Kidney (tissue), 14 donors: ENCODE data around the gene CTU1. TPM values are rescaled to one million over a fixed set of nuclear protein-coding genes. Genes with fewer than 3 reads are reported as not detected.

Experiments
- DNase-seq, 5 donors: peaks; one replicate each; pipeline ENCODE4 v3.0.0-alpha.2; 2013 to 2020
- FAIRE-seq: peaks from 2 replicates; lab custom pipeline; 2012; peaks lifted over from hg19 to GRCh38; lab: Jason Lieb, UNC
- H3K27ac ChIP-seq, 2 donors: one replicate each; pipeline ENCODE4 v1.7.0; 2013; ENCODE audit warnings: low read depth in 2 of 2, low read length in 2 of 2, inconsistent platforms in 1 of 2
- H3K27me3 ChIP-seq: one replicate; pipeline ENCODE4 v1.7.1; 2013; ENCODE audit warnings: low read length, inconsistent platforms; ENCODE audit not compliant: control insufficient read depth, insufficient read depth
- H3K36me3 ChIP-seq, 3 donors: one replicate each; pipeline versions ENCODE4 v1.7.0 to v1.7.1; 2013; ENCODE audit warnings: low read length in 3 of 3, control low read depth in 1 of 3, inconsistent platforms in 1 of 3; ENCODE audit not compliant: insufficient read depth in 3 of 3, control insufficient read depth in 2 of 3
- H3K4me1 ChIP-seq, 3 donors: one replicate each; pipeline versions ENCODE4 v1.7.0 to v1.7.1; 2013; ENCODE audit warnings: low read length in 3 of 3, inconsistent platforms in 1 of 3, low read depth in 1 of 3; ENCODE audit not compliant: control insufficient read depth in 2 of 3, insufficient read depth in 2 of 3
- H3K4me3 ChIP-seq, 3 donors: one replicate each; pipeline versions ENCODE4 v1.7.0 to v1.8.1; 2013; ENCODE audit warnings: low read length in 3 of 3, control low read depth in 1 of 3, inconsistent platforms in 1 of 3
- H3K9ac ChIP-seq, 3 donors: one replicate each; pipeline versions ENCODE4 v1.7.0 to v1.7.1; 2013; ENCODE audit warnings: low read length in 3 of 3, control low read depth in 1 of 3, inconsistent platforms in 1 of 3
- H3K9me3 ChIP-seq, 3 donors: one replicate each; pipeline versions ENCODE4 v1.7.0 to v1.7.1; 2013; ENCODE audit warnings: low read length in 3 of 3, control low read depth in 1 of 3, inconsistent platforms in 1 of 3; ENCODE audit not compliant: control insufficient read depth in 2 of 3, insufficient read depth in 1 of 3
- CTCF ChIP-seq: IDR thresholded peaks from 3 replicates; pipeline ENCODE4 v1.5.1; 2012; ENCODE audit warnings: mild to moderate bottlenecking, moderate library complexity, borderline replicate concordance; ENCODE audit not compliant: insufficient read depth; ENCODE audit errors: extremely low read depth
- intact Hi-C: fragments of 100-400 bp; cut with DNase I; formaldehyde crosslinking; loops from one replicate; pipeline ENCODE4 v1.11.1; 2022
- polyA plus RNA-seq: library from polyadenylated mRNA; stranded (reverse); fragments of 350-450 nt; fragmentation: Illumina TruSeq; extraction: RNeasy Lipid Tissue Mini Kit (QIAGEN cat#74804); gene quantifications from one replicate; pipeline ENCODE4 v1.2.3, GENCODE V29; 2014; ENCODE audit warnings: low read depth, low replicate concordance; ENCODE audit not compliant: insufficient read depth
- total RNA-seq: library from RNA; stranded (reverse); fragmentation: NEBNext Ultra II Directional; extraction: Animal tissue kit (Norgen Biotek cat#: 25700); gene quantifications from one replicate; pipeline ENCODE4 v1.2.1, GENCODE V29; 2021
- donor health status: control.
- donor health status: control.
- donor health status: control.
- donor health status: control.
- donor health status: control.
- donor health status: DM: yes; HTN: yes; CAD: no.
- donor health status: Normal renal cell carcinoma (clear cell type).

The CTU1 gene
- total and polyA plus RNA-seq, 2 donors from 2014 or later, result 5.2 to 8.4 TPM

GRCh38 chr19:51084505-51084904 is 23.7 kb downstream of the CTU1 start:
- no peak for TF ChIP-seq CTCF
- H3K9ac ChIP-seq, result no peak overlapping the region
- no peaks in the 10 kb centered on the region for H3K27me3 ChIP-seq
- no peaks in the 10 kb centered on the region for H3K9me3 ChIP-seq
- no peak overlapping the region for H3K27ac ChIP-seq
- H3K4me3 ChIP-seq, result no peak overlapping the region
- DNase-seq, result peak in 2 of 5 donors; percentile 21 to 50
- intact Hi-C loops, result no loop called here
- no peaks in the 10 kb centered on the region for H3K36me3 ChIP-seq
- FAIRE-seq, result no peak
- no peaks in the 10 kb centered on the region for H3K4me1 ChIP-seq

- Histone ChIP-seq H3K27ac (no peak overlapping the region), H3K4me1 (no peaks in the 10 kb centered on the region), H3K36me3 (no peaks in the 10 kb centered on the region), H3K9me3 (no peaks in the 10 kb centered on the region), H3K27me3 (no peaks in the 10 kb centered on the region), H3K9ac (no peak overlapping the region), H3K4me3 (no peak overlapping the region)
- intact Hi-C loops, result no loop called here
- FAIRE-seq (no peak), DNase-seq (peak in 2 of 5 donors; percentile 18 to 35)
- TF ChIP-seq CTCF, result no peak
Measured at GRCh38 chr19:51083783-51084182, 24.4 kb downstream of the CTU1 start.

GRCh38 chr19:51083181-51083580 is 25.0 kb downstream of the CTU1 start:
- TF ChIP-seq CTCF, result no peak
- Histone ChIP-seq H3K9ac (no peak overlapping the region), H3K9me3 (no peaks in the 10 kb centered on the region), H3K27ac (no peak overlapping the region), H3K27me3 (no peaks in the 10 kb centered on the region), H3K36me3 (no peaks in the 10 kb centered on the region), H3K4me1 (no peaks in the 10 kb centered on the region), H3K4me3 (no peak overlapping the region)
- FAIRE-seq (no peak), DNase-seq (no peak)
- intact Hi-C loops, result no loop called here

- DNase-seq (peak in 4 of 5 donors; percentile 14 to 48 (median 28)), FAIRE-seq (no peak)
- H3K4me3 ChIP-seq, result no peak within 1 kb of the TSS
- TF ChIP-seq CTCF, result no peak
- no peaks in the 10 kb centered on the region for H3K27me3 ChIP-seq
- no peaks in the 10 kb centered on the region for H3K36me3 ChIP-seq
- intact Hi-C loops, result no loop called here
- H3K9ac ChIP-seq, result no peak within 1 kb of the TSS
- H3K9me3 ChIP-seq, result no peaks in the 10 kb centered on the region
- H3K27ac ChIP-seq, result no peak within 1 kb of the TSS
- no peaks in the 10 kb centered on the region for H3K4me1 ChIP-seq
Measured at GRCh38 chr19:51082611-51083010, 25.6 kb downstream of the CTU1 start, which contains the start of gene KLK14. Gene KLK14 (minus strand): TSS chr19:51082887. CDS start chr19:51082614, 273 bp downstream.
